Activated T-cell treated with anti-CD3 and anti-CD28 coated beads for 24 hours (primary cell): ENCODE results near the gene MACC1.
"Not testable (repeated sequence)": the region's sequence is repeated elsewhere in the genome, so short reads cannot be mapped to it uniquely, and the experiment has no call there.

ENCODE experiments used
- DNase-seq: peaks from one replicate; pipeline ENCODE4 v3.0.0-alpha.2; 2020; ENCODE audit warnings: low read depth

MACC1 gene

GRCh38 chr7:20207811-20208210 is 9.4 kb downstream of the MACC1 start:
- DNase-seq: not testable (repeated sequence)

- DNase-seq: no peak
Observed at GRCh38 chr7:20206104-20206896, 10.9 kb downstream of the MACC1 start.

- DNase-seq: no peak
Observed at GRCh38 chr7:20203316-20203715, 13.9 kb downstream of the MACC1 start.

- DNase-seq: no peak
Observed at GRCh38 chr7:20201380-20201779, 15.8 kb downstream of the MACC1 start.

- DNase-seq: no peak
Observed at GRCh38 chr7:20200971-20201370, 16.2 kb downstream of the MACC1 start.

GRCh38 chr7:20200361-20200760 is 16.8 kb downstream of the MACC1 start:
- no peak for DNase-seq

- no peak for DNase-seq
Observed at GRCh38 chr7:20199015-20199737, 18.0 kb downstream of the MACC1 start.

- DNase-seq: no peak
Observed at GRCh38 chr7:20198260-20198659, 18.9 kb downstream of the MACC1 start.

GRCh38 chr7:20197837-20198236 is 19.3 kb downstream of the MACC1 start:
- no peak for DNase-seq

GRCh38 chr7:20197125-20197748 is 19.9 kb downstream of the MACC1 start:
- DNase-seq: no peak

GRCh38 chr7:20194343-20194995 is 22.7 kb downstream of the MACC1 start:
- no peak for DNase-seq

- DNase-seq: no peak
Observed at GRCh38 chr7:20193873-20194272, 23.3 kb downstream of the MACC1 start.

GRCh38 chr7:20193242-20193777 is 23.9 kb downstream of the MACC1 start:
- DNase-seq: no peak

- DNase-seq: no peak
Observed at GRCh38 chr7:20191391-20191869, 25.8 kb downstream of the MACC1 start.

GRCh38 chr7:20190560-20191390 is 26.4 kb downstream of the MACC1 start:
- no peak for DNase-seq

GRCh38 chr7:20189852-20190251 is 27.3 kb downstream of the MACC1 start:
- DNase-seq: no peak

GRCh38 chr7:20188567-20188966 is 28.6 kb downstream of the MACC1 start:
- DNase-seq: no peak

- DNase-seq: not testable (repeated sequence)
Observed at GRCh38 chr7:20187850-20188249, 29.3 kb downstream of the MACC1 start.

- DNase-seq: no peak
Observed at GRCh38 chr7:20185988-20186387, 31.2 kb downstream of the MACC1 start.

GRCh38 chr7:20183086-20183485 is 34.1 kb downstream of the MACC1 start:
- DNase-seq: no peak

- no peak for DNase-seq
Observed at GRCh38 chr7:20176578-20177242, 40.5 kb downstream of the MACC1 start.
